GM19099 (cell line): ENCODE measurements around the gene SYNGR1.
A peak's percentile ranks its signal among the peaks of the same experiment; 100 is the strongest.

ENCODE experiments used
- POLR2A ChIP-seq: IDR thresholded peaks from 3 replicates; pipeline ENCODE4 v1.6.1; 2011; ENCODE audit warnings: low read depth; ENCODE audit not compliant: insufficient read length; ENCODE audit errors: extremely low read depth

The SYNGR1 gene

GRCh38 chr22:39312410-39312809 is 37.4 kb upstream of the SYNGR1 start:
- peak; percentile 17 for TF ChIP-seq POLR2A

GRCh38 chr22:39313258-39314001 is 36.4 kb upstream of the SYNGR1 start:
- no peak for TF ChIP-seq POLR2A

- no peak for TF ChIP-seq POLR2A
Measured at GRCh38 chr22:39314251-39314971, 35.4 kb upstream of the SYNGR1 start.

GRCh38 chr22:39315389-39315788 is 34.4 kb upstream of the SYNGR1 start:
- TF ChIP-seq POLR2A, result peak; percentile 5

GRCh38 chr22:39316440-39317083 is 33.2 kb upstream of the SYNGR1 start:
- peak; percentile 8 for TF ChIP-seq POLR2A

- TF ChIP-seq POLR2A, result no peak
Measured at GRCh38 chr22:39317084-39317774, 32.6 kb upstream of the SYNGR1 start.

GRCh38 chr22:39317775-39318506 is 31.9 kb upstream of the SYNGR1 start:
- no peak for TF ChIP-seq POLR2A

- TF ChIP-seq POLR2A, result no peak
Measured at GRCh38 chr22:39318507-39319283, 31.1 kb upstream of the SYNGR1 start.

GRCh38 chr22:39319284-39320022 is 30.3 kb upstream of the SYNGR1 start, which contains the start of gene RPL3:
Gene RPL3 (minus strand): TSS chr22:39319623. CDS start chr22:39319597, 26 bp downstream.
- TF ChIP-seq POLR2A, result peak; percentile 100

- no peak for TF ChIP-seq POLR2A
Measured at GRCh38 chr22:39325392-39325932, 24.3 kb upstream of the SYNGR1 start.

GRCh38 chr22:39327995-39328754 is 21.6 kb upstream of the SYNGR1 start:
- no peak for TF ChIP-seq POLR2A

GRCh38 chr22:39332441-39333064 is 17.2 kb upstream of the SYNGR1 start:
- no peak for TF ChIP-seq POLR2A
